Erythroblast (primary cell): ENCODE results near the gene CCDC38.

Experiments
- GATA1 ChIP-seq: IDR thresholded peaks from 2 replicates; pipeline ENCODE4 v1.6.1; 2011; ENCODE audit warnings: low read depth, mild to moderate bottlenecking, control low read depth, low read length, moderate library complexity
- POLR2A ChIP-seq: IDR thresholded peaks from 2 replicates; pipeline ENCODE4 v1.6.1; 2011; ENCODE audit warnings: mild to moderate bottlenecking, low read length

- TF ChIP-seq POLR2A: no peak
- no peak for TF ChIP-seq GATA1
Observed at GRCh38 chr12:95955549-95956159, 13.2 kb upstream of the CCDC38 start.
